ENCODE measurements around the gene CAPN9.

GRCh38 chr1:230752407-230752806 is 5.2 kb downstream of the CAPN9 start:
- TF ChIP-seq CTCF (IDR thresholded peaks at IDR 0.05) (no peak), POLR2A (IDR thresholded peaks at IDR 0.05) (no peak)

Data from thyroid gland (tissue), 4 donors.